Esophagus (tissue), 2 donors: ENCODE results near the gene MRPL22. TPM values are rescaled to one million over a fixed set of nuclear protein-coding genes. Genes with fewer than 3 reads are reported as not detected.
"Not testable (repeated sequence)": the region's sequence is repeated elsewhere in the genome, so short reads cannot be mapped to it uniquely, and the experiment has no call there.

Experiments used
- H3K27ac ChIP-seq, 2 donors: one replicate each; pipeline ENCODE4 v1.5.1; 2013; ENCODE audit warnings: low read depth in 2 of 2, mild to moderate bottlenecking in 2 of 2, inconsistent platforms in 1 of 2, low read length in 1 of 2, moderate library complexity in 1 of 2
- H3K27me3 ChIP-seq, 2 donors: one replicate each; pipeline ENCODE4 v1.6.1; 2013; ENCODE audit warnings: low read length in 2 of 2, control low read depth in 1 of 2, mild to moderate bottlenecking in 1 of 2; ENCODE audit not compliant: insufficient read depth in 2 of 2, control insufficient read depth in 1 of 2
- H3K36me3 ChIP-seq, 2 donors: one replicate each; pipeline ENCODE4 v1.6.1; 2013; ENCODE audit warnings: low read length in 1 of 2; ENCODE audit not compliant: control insufficient read depth in 2 of 2, insufficient read depth in 2 of 2
- H3K4me1 ChIP-seq, 2 donors: one replicate each; pipeline ENCODE4 v1.6.1; 2013; ENCODE audit warnings: low read length in 1 of 2; ENCODE audit not compliant: control insufficient read depth in 2 of 2, insufficient read depth in 2 of 2
- H3K4me3 ChIP-seq, 2 donors: one replicate each; pipeline ENCODE4 v1.5.1; 2013; ENCODE audit warnings: low read length in 2 of 2, mild to moderate bottlenecking in 2 of 2, low read depth in 1 of 2, moderate library complexity in 1 of 2
- H3K9me3 ChIP-seq, 2 donors: one replicate each; pipeline ENCODE4 v1.6.1; 2013; ENCODE audit warnings: mild to moderate bottlenecking in 2 of 2, low read depth in 1 of 2, low read length in 1 of 2, moderate library complexity in 1 of 2; ENCODE audit not compliant: control insufficient read depth in 2 of 2, insufficient read depth in 1 of 2
- WGBS, 2 donors: extraction: QIAGEN DNeasy Blood & Tissue Kit; methylation state at CpG; one replicate each; pipeline ENCODE4 v1.1.7; 2013; 5-methylcytosine and 5-hydroxymethylcytosine counted together
- polyA plus RNA-seq, 2 donors: library from polyadenylated mRNA; stranded (reverse); fragments of 200-250 nt; gene quantifications; one replicate each; pipeline ENCODE4 v1.2.3, GENCODE V29; 2013
- donor health status: healthy with polysubstance abuse.
- donor health status: Bipolar disorder and iron deficiency.

Gene MRPL22
- polyA plus RNA-seq, 2 donors, result 45.6 to 53.9 TPM

- H3K4me1 ChIP-seq, result no peaks in the 10 kb centered on the region
- no peaks in the 10 kb centered on the region for H3K36me3 ChIP-seq
- 84 to 92% methylated on average over 11 of the region's 11 CpGs for WGBS, 2 donors
- H3K4me3 ChIP-seq, result no peak overlapping the region
- no peak overlapping the region for H3K27ac ChIP-seq
- H3K27me3 ChIP-seq, result no peaks in the 10 kb centered on the region
- no peaks in the 10 kb centered on the region for H3K9me3 ChIP-seq
These were observed 63.4 kb downstream of the MRPL22 start for GRCh38 chr5:155004138-155004744.

- not testable (repeated sequence) for H3K4me3 ChIP-seq, H3K27ac ChIP-seq, H3K27me3 ChIP-seq, H3K36me3 ChIP-seq, H3K9me3 ChIP-seq, H3K4me1 ChIP-seq
- WGBS, 2 donors, result 91 to 94% methylated on average over 1 of the region's 1 CpG
These were observed 65.4 kb downstream of the MRPL22 start for GRCh38 chr5:155006265-155006664.

GRCh38 chr5:155008669-155009068 lies 67.8 kb downstream of the MRPL22 start:
- H3K9me3 ChIP-seq, result no peaks in the 10 kb centered on the region
- 79 to 81% methylated on average over 3 of the region's 3 CpGs for WGBS, 2 donors
- H3K27me3 ChIP-seq, result no peaks in the 10 kb centered on the region
- no peak overlapping the region for H3K4me3 ChIP-seq
- H3K36me3 ChIP-seq, result no peaks in the 10 kb centered on the region
- H3K4me1 ChIP-seq, result no peaks in the 10 kb centered on the region
- H3K27ac ChIP-seq, result no peak overlapping the region

GRCh38 chr5:155010881-155011280 lies 70.0 kb downstream of the MRPL22 start:
- Histone ChIP-seq H3K9me3 (no peaks in the 10 kb centered on the region), H3K4me1 (no peaks in the 10 kb centered on the region), H3K27me3 (no peaks in the 10 kb centered on the region), H3K36me3 (no peaks in the 10 kb centered on the region), H3K4me3 (no peak overlapping the region), H3K27ac (no peak overlapping the region)
- 86 to 89% methylated on average over 3 of the region's 3 CpGs for WGBS, 2 donors

GRCh38 chr5:155013526-155013925 lies 72.7 kb downstream of the MRPL22 start, which contains the start of gene KIF4B:
KIF4B (plus strand) TSS chr5:155013755; CDS start chr5:155013860, 105 bp downstream.
- no peaks in the 10 kb centered on the region for H3K36me3 ChIP-seq
- H3K4me1 ChIP-seq, result no peaks in the 10 kb centered on the region
- no peaks in the 10 kb centered on the region for H3K9me3 ChIP-seq
- H3K4me3 ChIP-seq, result no peak within 1 kb of the TSS
- H3K27ac ChIP-seq, result no peak within 1 kb of the TSS
- no peaks in the 10 kb centered on the region for H3K27me3 ChIP-seq
- WGBS, 2 donors, result 92 to 96% methylated on average over 21 of the region's 21 CpGs

- H3K4me3 ChIP-seq, result no peak overlapping the region
- no peaks in the 10 kb centered on the region for H3K4me1 ChIP-seq
- no peaks in the 10 kb centered on the region for H3K27me3 ChIP-seq
- WGBS, 2 donors, result 68 to 70% methylated on average over 6 of the region's 6 CpGs
- no peaks in the 10 kb centered on the region for H3K36me3 ChIP-seq
- H3K27ac ChIP-seq, result no peak overlapping the region
- no peaks in the 10 kb centered on the region for H3K9me3 ChIP-seq
These were observed 74.4 kb downstream of the MRPL22 start for GRCh38 chr5:155015239-155015638.

- WGBS, 2 donors, result 58 to 62% methylated on average over 2 of the region's 2 CpGs
- Histone ChIP-seq H3K27me3 (no peaks in the 10 kb centered on the region), H3K4me3 (no peak overlapping the region), H3K9me3 (no peaks in the 10 kb centered on the region), H3K4me1 (no peaks in the 10 kb centered on the region), H3K27ac (no peak overlapping the region), H3K36me3 (no peaks in the 10 kb centered on the region)
These were observed 76.7 kb downstream of the MRPL22 start for GRCh38 chr5:155017610-155018009.

Other genes with a start within 250 kb of the MRPL22 start
- gene LARP1, start 185.7 kb upstream of the MRPL22 start, polyA plus RNA-seq, result 10 to 100 TPM; 29.1 to 31.0 TPM
- 1 to 10 TPM; 2.4 to 6.0 TPM for gene FAXDC2, start 90.5 kb upstream of the MRPL22 start, polyA plus RNA-seq
- gene CNOT8, start 82.4 kb upstream of the MRPL22 start, polyA plus RNA-seq, result 10 to 100 TPM; 18.1 to 21.2 TPM
- gene GEMIN5, start 2.9 kb upstream of the MRPL22 start, polyA plus RNA-seq, result 1 to 10 TPM; 2.3 to 4.1 TPM
- gene KIF4B, start 72.7 kb downstream of the MRPL22 start, polyA plus RNA-seq, result not detected